ENCODE results near the gene CAP1. TPM values are rescaled to one million over a fixed set of nuclear protein-coding genes. Genes with fewer than 3 reads are reported as not detected.

CAP1 gene
- total and polyA plus RNA-seq, 9 of the 15 experiments (the other 6 are each of a cell fraction or from before 2014, with no cell fraction given), result 230 to 658 (median 281) TPM

- TF ChIP-seq AFF4 (CRISPR knock-in tag; IDR thresholded peaks at IDR 0.05), result no peak
- TF ChIP-seq ZNF398 (CRISPR knock-in tag; IDR thresholded peaks at IDR 0.05), result no peak
- TF ChIP-seq CREM (IDR thresholded peaks at IDR 0.05; ENCODE audit: low read depth), result peak; percentile 87
- no peak for TF ChIP-seq BRCA1 (IDR thresholded peaks at IDR 0.05)
- TF ChIP-seq BRCA1 (CRISPR knock-in tag; IDR thresholded peaks at IDR 0.05), result no peak
- TF ChIP-seq WHSC1 (IDR thresholded peaks at IDR 0.05; ENCODE audit: low read length), result no peak
- peak; percentile 41; the same call in 1 of the 2 replicates for TF ChIP-seq MAFG (tag; conservative IDR thresholded peaks at IDR 0.05)
- TF ChIP-seq RFX7 (CRISPR knock-in tag; IDR thresholded peaks at IDR 0.05), result no peak
- TF ChIP-seq STAT6 (CRISPR knock-in tag; IDR thresholded peaks at IDR 0.05), result no peak
- no peak for TF ChIP-seq PBX2 (CRISPR knock-in tag; IDR thresholded peaks at IDR 0.05; ENCODE audit: low read depth)
- TF ChIP-seq PBX2 (tag; conservative IDR thresholded peaks at IDR 0.05; ENCODE audit: low read depth), result peak; percentile 90
- TF ChIP-seq ILF3 (IDR thresholded peaks at IDR 0.05; ENCODE audit: borderline replicate concordance), result no peak
- TF ChIP-seq SRSF7 (optimal IDR thresholded peaks at IDR 0.05; ENCODE audit: low read depth, low read length), result no peak
- TF ChIP-seq ZNF140 (CRISPR knock-in tag; IDR thresholded peaks at IDR 0.05), result no peak
- TF ChIP-seq STAG1 (CRISPR knock-in tag; IDR thresholded peaks at IDR 0.05; ENCODE audit: borderline replicate concordance), result no peak
- TF ChIP-seq NR1H2 (CRISPR knock-in tag; IDR thresholded peaks at IDR 0.05), result no peak
- TF ChIP-seq ZBTB1 (CRISPR knock-in tag; IDR thresholded peaks at IDR 0.05; ENCODE audit: borderline replicate concordance, low read depth), result no peak
- no peak; the same call in 1 of the 2 replicates for TF ChIP-seq MXI1 (IDR thresholded peaks at IDR 0.05; ENCODE audit: low read depth, low read length)
These were observed 16.9 kb downstream of the CAP1 start (continued) for GRCh38 chr1:40057310-40058030.
